Measurements from ENCODE around the gene DENND11. TPM values are rescaled to one million over a fixed set of nuclear protein-coding genes. Genes with fewer than 3 reads are reported as not detected.

The DENND11 gene
- total and polyA plus RNA-seq, 8 donors = 20.4 to 48.7 (median 41.0) TPM

GRCh38 chr7:141715018-141715417, 13.1 kb upstream of the DENND11 start:
- Histone ChIP-seq H3K4me1 (no peaks in the 10 kb centered on the region), H3K36me3 (no peaks in the 10 kb centered on the region), H3K9me3 (no peaks in the 10 kb centered on the region), H3K27me3 (no peaks in the 10 kb centered on the region), H3K4me3 (no peak overlapping the region), H3K27ac (no peak overlapping the region)
- TF ChIP-seq CTCF (IDR thresholded peaks at IDR 0.05) = no peak
- intact Hi-C loops (cut with DNase I) = no loop called here
- ATAC-seq (no peak), DNase-seq (no peak)

- no peak for TF ChIP-seq CTCF (IDR thresholded peaks at IDR 0.05)
- ATAC-seq (no peak), DNase-seq (no peak)
- Histone ChIP-seq H3K27me3 (no peaks in the 10 kb centered on the region), H3K36me3 (no peaks in the 10 kb centered on the region), H3K27ac (no peak overlapping the region), H3K4me3 (no peak overlapping the region), H3K4me1 (no peaks in the 10 kb centered on the region), H3K9me3 (no peaks in the 10 kb centered on the region)
- intact Hi-C loops (cut with DNase I) = no loop called here
Measured at GRCh38 chr7:141714571-141714970, 12.6 kb upstream of the DENND11 start.

- Histone ChIP-seq H3K27ac (no peak overlapping the region), H3K9me3 (no peaks in the 10 kb centered on the region), H3K4me3 (no peak overlapping the region), H3K27me3 (no peaks in the 10 kb centered on the region), H3K4me1 (no peaks in the 10 kb centered on the region), H3K36me3 (no peaks in the 10 kb centered on the region)
- intact Hi-C loops (cut with DNase I) = no loop called here
- DNase-seq (no peak), ATAC-seq (no peak)
- TF ChIP-seq CTCF (IDR thresholded peaks at IDR 0.05) = no peak
Measured at GRCh38 chr7:141713890-141714289, 11.9 kb upstream of the DENND11 start.

GRCh38 chr7:141712603-141713255, 10.8 kb upstream of the DENND11 start:
- H3K27ac ChIP-seq = no peak overlapping the region
- no peaks in the 10 kb centered on the region for H3K4me1 ChIP-seq
- no peaks in the 10 kb centered on the region for H3K27me3 ChIP-seq
- no peak overlapping the region for H3K4me3 ChIP-seq
- intact Hi-C loops (cut with DNase I) = no loop called here
- TF ChIP-seq CTCF (IDR thresholded peaks at IDR 0.05) = no peak
- H3K9me3 ChIP-seq = no peaks in the 10 kb centered on the region
- H3K36me3 ChIP-seq = no peaks in the 10 kb centered on the region
- no peak for ATAC-seq
- no peak for DNase-seq

- ATAC-seq (no peak), DNase-seq (no peak)
- intact Hi-C loops (cut with DNase I) = no loop called here
- Histone ChIP-seq H3K27ac (no peak overlapping the region), H3K9me3 (no peaks in the 10 kb centered on the region), H3K27me3 (no peaks in the 10 kb centered on the region), H3K4me1 (no peaks in the 10 kb centered on the region), H3K4me3 (no peak overlapping the region), H3K36me3 (no peaks in the 10 kb centered on the region)
- no peak for TF ChIP-seq CTCF (IDR thresholded peaks at IDR 0.05)
Measured at GRCh38 chr7:141710301-141710700, 8.3 kb upstream of the DENND11 start.

Data from left lung (tissue), 10 donors.